DND-41 (cell line): ENCODE measurements around the gene ZFPL1.

Experiments
- ATAC-seq: fragments of 200-7000 bp; cut with Tn5 transposase; 3 replicates; pipeline ENCODE4 v1.9.1; 2021; ENCODE audit warnings: low read depth; ENCODE audit not compliant: insufficient read depth
- DNase-seq: peaks from one replicate; pipeline ENCODE4 v3.0.0-alpha.2; 2020
- H2AFZ ChIP-seq: 2 replicates; pipeline ENCODE4 v1.6.0; 2012; ENCODE audit warnings: low read depth, low read length
- H3K27ac ChIP-seq: 2 replicates; pipeline ENCODE4 v1.5.1; 2012; ENCODE audit warnings: low read length, inconsistent platforms
- H3K27me3 ChIP-seq: fragments of 200-600 bp; sonication (generic); 2 replicates; pipeline ENCODE4 v1.6.0; 2012; ENCODE audit warnings: low read length, mild to moderate bottlenecking, inconsistent platforms; ENCODE audit not compliant: insufficient read depth, poor library complexity
- H3K36me3 ChIP-seq: 2 replicates; pipeline ENCODE4 v1.5.1; 2012; ENCODE audit warnings: low read length, inconsistent platforms; ENCODE audit not compliant: insufficient read depth
- H3K4me1 ChIP-seq: 2 replicates; pipeline ENCODE4 v1.5.1; 2012; ENCODE audit warnings: mild to moderate bottlenecking, low read length; ENCODE audit not compliant: insufficient read depth
- H3K4me2 ChIP-seq: 2 replicates; pipeline ENCODE4 v1.6.0; 2012; ENCODE audit warnings: mild to moderate bottlenecking, moderate library complexity, low read length, inconsistent platforms; ENCODE audit not compliant: insufficient read depth
- H3K4me3 ChIP-seq, 2 experiments: fragments of 200-600 bp in 1 of 2; shearing (Covaris generic) in 1 of 2; 2 replicates each; pipeline ENCODE4 v1.5.1; 2012 to 2016; ENCODE audit warnings: inconsistent platforms in 2 of 2, low read length in 2 of 2, mild to moderate bottlenecking in 2 of 2, low read depth in 1 of 2, moderate library complexity in 1 of 2
- H3K79me2 ChIP-seq: 2 replicates; pipeline ENCODE4 v1.6.0; 2012; ENCODE audit warnings: low read length, inconsistent platforms; ENCODE audit not compliant: insufficient read depth
- H3K9ac ChIP-seq: 2 replicates; pipeline ENCODE4 v1.6.0; 2012; ENCODE audit warnings: low read depth, mild to moderate bottlenecking, inconsistent platforms, low read length, moderate library complexity
- H3K9me3 ChIP-seq: 2 replicates; pipeline ENCODE4 v1.5.1; 2012; ENCODE audit warnings: low read length, moderate library complexity, mild to moderate bottlenecking, inconsistent platforms; ENCODE audit not compliant: insufficient read depth, severe bottlenecking
- H4K20me1 ChIP-seq: 2 replicates; pipeline ENCODE4 v1.6.0; 2012; ENCODE audit warnings: low read length; ENCODE audit not compliant: insufficient read depth
- CTCF ChIP-seq: IDR thresholded peaks from 2 replicates; pipeline ENCODE4 v1.5.1; 2012; ENCODE audit warnings: borderline replicate concordance, low read length, moderate library complexity, mild to moderate bottlenecking; ENCODE audit not compliant: poor library complexity, severe bottlenecking; ENCODE audit errors: extremely low read depth
- EZH2 ChIP-seq: IDR thresholded peaks from 3 replicates; pipeline ENCODE4 v1.6.1; 2012; ENCODE audit warnings: borderline replicate concordance, low read depth, mild to moderate bottlenecking, moderate library complexity, low read length, inconsistent platforms; ENCODE audit not compliant: severe bottlenecking

ZFPL1 gene

GRCh38 chr11:65084598-65085375 is 765 bp downstream of the ZFPL1 start:
- Histone ChIP-seq H3K79me2 (peaks cover 59% of the 10 kb centered on the region), H3K9ac (peak overlapping the region; percentile 98), H2AFZ (peak overlapping the region; percentile 84), H3K36me3 (peaks cover 80% of the 10 kb centered on the region), H3K27me3 (no peaks in the 10 kb centered on the region), H4K20me1 (peaks cover 28% of the 10 kb centered on the region), H3K27ac (peak overlapping the region; percentile 96), H3K9me3 (no peaks in the 10 kb centered on the region), H3K4me1 (peaks cover 49% of the 10 kb centered on the region), H3K4me2 (peak overlapping the region; percentile 89), H3K4me3 (peak overlapping the region; percentile 89 to 91; a peak in 3 of 4 replicates)
- peak; percentile 17; the same call in 2 of the 3 replicates for ATAC-seq
- TF ChIP-seq EZH2 (no peak), CTCF (no peak)
- DNase-seq: no peak

GRCh38 chr11:65085446-65085845 is 1.4 kb downstream of the ZFPL1 start:
- peak overlapping the region in 1 of 2 experiments; percentile 89; a peak in 1 of 4 replicates for H3K4me3 ChIP-seq
- H4K20me1 ChIP-seq: peaks cover 23% of the 10 kb centered on the region
- DNase-seq: no peak
- H3K79me2 ChIP-seq: peaks cover 54% of the 10 kb centered on the region
- no peaks in the 10 kb centered on the region for H3K9me3 ChIP-seq
- ATAC-seq: no peak
- H3K36me3 ChIP-seq: peaks cover 75% of the 10 kb centered on the region
- TF ChIP-seq CTCF: no peak
- TF ChIP-seq EZH2: no peak
- H3K27ac ChIP-seq: no peak overlapping the region
- H3K4me2 ChIP-seq: peak overlapping the region; percentile 89
- no peaks in the 10 kb centered on the region for H3K27me3 ChIP-seq
- H3K4me1 ChIP-seq: peaks cover 44% of the 10 kb centered on the region
- peak overlapping the region; percentile 98; the same call in 1 of the 2 replicates for H3K9ac ChIP-seq
- no peak overlapping the region for H2AFZ ChIP-seq

GRCh38 chr11:65086809-65087208 is 2.8 kb downstream of the ZFPL1 start:
- TF ChIP-seq CTCF (no peak), EZH2 (no peak)

More at GRCh38 chr11:65086809-65087208, 2.8 kb downstream of the ZFPL1 start:
- Histone ChIP-seq H3K9me3 (no peaks in the 10 kb centered on the region), H2AFZ (no peak overlapping the region), H3K27me3 (no peaks in the 10 kb centered on the region), H3K27ac (no peak overlapping the region), H3K79me2 (peaks cover 41% of the 10 kb centered on the region), H3K9ac (no peak overlapping the region), H4K20me1 (peaks cover 13% of the 10 kb centered on the region), H3K4me2 (no peak overlapping the region), H3K4me1 (peaks cover 30% of the 10 kb centered on the region), H3K36me3 (peaks cover 61% of the 10 kb centered on the region), H3K4me3 (no peak overlapping the region)
- no peak for DNase-seq
- ATAC-seq: no peak
